Activated CD4-positive, alpha-beta T cell treated with anti-CD3 and anti-CD28 coated beads, Interleukin-2, amount 50 U/mL, for 4 hours (primary cell): ENCODE measurements around the gene THOP1.
"Not testable (repeated sequence)": the region's sequence is repeated elsewhere in the genome, so short reads cannot be mapped to it uniquely, and the experiment has no call there.

Experiments
- DNase-seq, 2 experiments: peaks; one replicate each; pipeline ENCODE4 v3.0.0-alpha.2; 2020

Gene THOP1

DNA sequence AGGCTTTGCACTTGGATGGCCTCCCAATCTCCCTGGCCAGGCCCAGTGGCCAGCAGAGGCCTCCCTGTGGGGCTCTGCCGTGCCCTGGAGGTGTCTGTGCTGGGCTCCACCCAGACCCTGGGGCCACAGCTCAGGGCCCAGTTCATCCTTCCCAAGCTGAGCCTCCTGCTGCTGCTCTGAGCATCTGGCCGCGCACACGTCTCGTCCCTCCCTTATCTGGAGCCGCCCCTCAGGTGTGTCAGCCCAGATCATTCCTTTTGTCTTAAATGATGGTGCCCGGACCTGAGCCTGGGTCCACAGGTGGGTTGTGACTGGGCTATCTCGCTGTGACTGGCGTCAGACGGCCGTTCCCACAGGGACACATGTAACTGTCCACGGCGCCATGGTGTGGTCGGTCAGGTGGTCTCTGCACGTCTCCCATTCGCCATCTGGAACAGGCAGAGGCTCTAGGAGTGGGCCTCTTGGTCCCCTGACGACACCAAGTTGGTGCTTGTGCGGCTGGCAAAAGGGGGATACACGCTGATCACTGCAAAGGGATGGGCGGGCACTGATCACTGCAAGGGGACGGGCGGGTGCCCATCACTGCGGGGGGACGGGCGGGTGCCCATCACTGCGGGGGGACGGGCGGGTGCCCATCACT is 20.1 kb downstream of the THOP1 start:
- DNase-seq: no peak

DNA sequence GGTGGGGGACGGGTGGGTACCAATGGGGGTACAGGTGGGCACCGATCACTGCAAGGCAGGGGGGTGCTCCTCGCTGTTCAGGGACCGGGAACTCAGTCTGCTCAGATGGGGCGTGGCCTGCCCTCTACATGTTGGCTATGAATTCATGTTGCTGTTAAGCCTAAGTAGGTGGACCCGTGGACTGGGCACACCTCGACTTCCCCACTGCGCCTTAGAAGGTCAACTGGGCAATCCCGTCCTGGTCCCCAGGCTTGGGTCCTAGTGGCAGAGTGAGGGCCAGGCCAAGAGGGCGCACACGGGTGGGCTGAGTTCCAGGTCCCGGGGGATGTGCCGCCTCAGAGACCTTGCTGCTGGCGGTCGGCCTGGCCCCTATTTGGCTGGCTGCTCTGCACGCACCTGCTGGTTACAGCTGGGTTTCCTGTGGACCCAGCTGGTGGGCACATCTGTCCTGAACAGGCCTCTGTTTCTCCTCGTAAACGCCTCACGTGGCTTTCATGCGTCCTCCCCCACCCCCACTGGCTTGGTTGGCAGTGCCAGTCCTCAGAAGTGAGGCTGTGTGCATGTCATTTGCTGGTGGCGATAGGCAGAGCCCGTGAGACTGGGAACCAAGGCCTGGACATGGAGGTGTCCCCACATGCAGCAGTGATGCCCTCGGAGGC is 20.8 kb downstream of the THOP1 start:
- DNase-seq: no peak

DNA sequence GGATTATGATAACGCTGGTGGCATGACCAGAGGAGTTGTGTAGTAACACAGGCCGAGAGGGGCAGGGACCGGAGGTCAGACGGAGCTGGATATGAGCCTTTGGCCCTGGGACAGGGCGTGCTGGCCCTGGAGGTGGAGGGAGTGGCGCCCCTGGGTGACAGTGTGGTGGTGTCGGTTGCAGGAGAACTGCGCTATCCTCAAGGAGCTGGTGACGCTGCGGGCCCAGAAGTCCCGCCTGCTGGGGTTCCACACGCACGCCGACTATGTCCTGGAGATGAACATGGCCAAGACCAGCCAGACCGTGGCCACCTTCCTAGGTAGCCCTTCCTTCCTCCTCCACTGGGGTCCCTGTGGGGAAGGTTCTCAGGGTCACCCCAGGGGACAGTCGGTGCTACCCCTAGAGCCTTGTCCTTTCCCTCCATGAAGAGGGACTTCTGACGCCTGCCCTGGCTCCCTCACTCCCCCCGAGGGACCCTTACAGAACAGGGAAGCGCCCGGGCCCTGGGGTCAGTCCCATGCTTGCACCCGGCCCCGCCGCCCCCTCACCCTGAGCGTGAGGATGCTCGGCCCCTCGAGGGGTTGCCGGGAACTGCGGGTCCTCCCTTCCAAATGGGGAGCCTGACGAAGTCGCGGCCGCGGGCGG is 21.6 kb downstream of the THOP1 start:
- DNase-seq: no peak

DNA sequence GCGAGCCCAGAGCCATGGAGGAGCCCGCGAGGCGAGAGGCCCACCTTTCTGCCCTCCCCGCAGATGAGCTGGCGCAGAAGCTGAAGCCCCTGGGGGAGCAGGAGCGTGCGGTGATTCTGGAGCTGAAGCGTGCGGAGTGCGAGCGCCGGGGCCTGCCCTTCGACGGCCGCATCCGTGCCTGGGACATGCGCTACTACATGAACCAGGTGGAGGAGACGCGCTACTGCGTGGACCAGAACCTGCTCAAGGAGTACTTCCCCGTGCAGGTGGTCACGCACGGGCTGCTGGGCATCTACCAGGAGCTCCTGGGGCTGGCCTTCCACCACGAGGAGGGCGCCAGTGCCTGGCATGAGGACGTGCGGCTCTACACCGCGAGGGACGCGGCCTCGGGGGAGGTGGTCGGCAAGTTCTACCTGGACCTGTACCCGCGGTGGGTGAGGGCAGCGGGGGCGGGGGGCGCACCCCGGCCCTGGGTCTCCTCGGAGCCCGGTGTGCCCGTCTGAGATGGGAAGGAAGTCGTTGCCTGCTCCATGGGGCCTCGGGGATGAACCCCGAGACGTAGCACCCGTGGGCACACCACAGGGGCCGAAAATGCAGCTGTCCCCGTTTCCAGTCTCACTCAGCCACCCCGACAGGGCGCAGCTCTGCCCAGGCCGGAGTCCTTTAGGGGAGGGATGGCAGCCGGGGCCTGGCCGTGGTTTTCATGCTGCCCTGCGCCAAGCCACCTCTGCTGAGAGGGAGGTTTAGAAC is 22.3 kb downstream of the THOP1 start:
- no peak for DNase-seq

DNA sequence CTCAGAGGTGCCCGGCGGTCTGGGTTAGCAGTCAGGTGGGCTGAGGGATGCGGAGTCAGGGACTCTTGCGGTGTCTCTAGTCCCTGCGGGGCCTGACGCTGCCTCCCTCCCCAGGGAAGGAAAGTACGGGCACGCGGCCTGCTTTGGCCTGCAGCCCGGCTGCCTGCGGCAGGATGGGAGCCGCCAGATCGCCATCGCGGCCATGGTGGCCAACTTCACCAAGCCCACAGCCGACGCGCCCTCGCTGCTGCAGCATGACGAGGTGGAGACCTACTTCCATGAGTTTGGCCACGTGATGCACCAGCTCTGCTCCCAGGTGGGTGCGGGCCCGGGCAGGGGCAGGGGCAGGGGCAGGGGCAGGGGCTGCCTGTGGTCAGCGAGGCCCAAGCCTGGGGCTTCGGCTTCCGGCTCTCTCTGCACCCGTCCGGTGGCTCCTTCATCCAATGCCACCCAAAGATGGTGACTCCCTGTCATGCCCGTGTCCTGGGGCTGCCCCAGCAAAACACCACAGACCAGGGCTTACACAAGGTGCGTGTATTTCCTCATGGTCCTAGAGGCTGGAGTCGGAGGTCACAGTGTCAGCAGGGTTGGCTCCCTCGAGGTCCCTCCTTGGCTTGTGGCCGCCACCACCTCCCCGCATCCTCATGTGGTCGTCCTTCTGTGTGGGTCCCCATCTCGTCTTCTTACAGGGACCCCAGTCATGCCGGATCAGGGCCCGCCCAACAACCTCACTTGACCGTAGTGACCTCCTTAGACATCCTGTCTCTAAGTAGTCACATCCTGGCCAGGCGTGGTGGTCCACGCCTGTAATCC is 23.0 kb downstream of the THOP1 start:
- no peak for DNase-seq

DNA sequence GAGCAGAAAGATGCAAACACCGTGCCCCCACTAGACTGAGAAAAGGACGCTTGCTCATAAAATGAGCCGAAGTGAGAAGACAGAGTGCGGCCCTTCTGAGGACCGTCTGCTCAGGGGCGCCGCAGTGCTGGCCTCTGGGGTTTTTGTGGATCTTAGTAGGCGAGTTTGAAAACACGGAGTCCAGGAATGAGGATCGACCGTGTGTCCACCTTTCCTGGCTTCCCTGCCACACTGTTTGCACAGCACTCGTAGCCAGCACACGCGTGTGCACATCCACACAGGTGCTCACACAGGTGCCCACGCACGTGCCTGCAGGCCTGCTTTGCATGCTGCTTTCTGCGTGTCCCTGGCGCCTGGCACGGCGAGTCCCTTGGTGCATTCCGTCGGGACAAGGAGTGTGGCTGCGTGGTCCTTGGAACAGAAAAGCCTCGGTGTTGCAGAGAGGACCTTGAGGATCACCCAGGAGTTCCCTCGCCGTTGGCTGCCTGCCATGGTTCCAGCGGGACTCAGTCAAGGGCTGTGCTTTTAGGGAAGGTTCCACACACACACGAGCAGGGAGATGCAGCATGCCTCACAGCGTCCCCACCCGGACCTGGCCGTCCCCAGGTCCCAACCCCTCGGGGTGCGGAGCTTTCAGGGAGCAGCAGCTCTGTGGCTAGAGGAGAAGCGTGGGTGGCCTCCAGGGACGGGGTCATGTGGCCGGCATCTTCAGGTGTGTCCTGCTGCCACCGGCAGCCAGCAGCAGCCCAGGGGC is 24.3 kb downstream of the THOP1 start:
- DNase-seq: no peak

DNA sequence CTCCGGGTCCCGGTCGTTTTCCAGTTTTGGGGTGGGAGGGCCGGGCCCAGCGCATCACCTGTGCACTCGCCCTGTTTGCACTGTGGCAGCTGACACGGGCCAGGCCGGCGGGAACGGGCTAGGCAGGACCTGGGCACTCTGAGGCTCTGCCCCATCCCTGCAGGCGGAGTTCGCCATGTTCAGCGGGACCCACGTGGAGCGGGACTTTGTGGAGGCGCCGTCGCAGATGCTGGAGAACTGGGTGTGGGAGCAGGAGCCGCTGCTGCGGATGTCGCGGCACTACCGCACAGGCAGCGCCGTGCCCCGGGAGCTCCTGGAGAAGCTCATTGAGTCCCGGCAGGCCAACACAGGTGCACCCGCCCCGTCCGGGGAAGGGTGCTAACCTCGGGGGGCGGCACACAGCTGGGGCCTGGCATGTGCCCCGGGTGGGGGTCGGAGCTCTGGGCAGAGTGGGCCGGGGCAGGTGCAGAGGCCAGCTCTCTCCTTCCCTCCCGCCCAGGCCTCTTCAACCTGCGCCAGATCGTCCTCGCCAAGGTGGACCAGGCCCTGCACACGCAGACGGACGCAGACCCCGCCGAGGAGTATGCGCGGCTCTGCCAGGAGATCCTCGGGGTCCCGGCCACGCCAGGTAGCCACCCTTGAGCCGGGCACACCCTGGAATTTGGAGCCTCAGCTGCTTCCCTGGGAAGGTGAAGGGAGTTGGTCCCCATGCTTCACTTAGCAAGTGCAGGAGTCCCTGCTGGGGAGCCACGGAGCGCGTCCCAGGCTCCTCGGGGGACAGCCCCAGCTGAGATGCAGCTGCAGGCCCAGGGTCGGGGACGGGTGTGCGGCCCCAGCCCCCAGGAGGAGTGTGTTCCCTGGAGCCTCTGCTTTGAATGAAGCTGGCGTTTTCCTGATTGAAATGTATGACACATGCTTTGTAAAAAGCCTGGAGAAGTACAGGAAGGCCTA is 25.1 kb downstream of the THOP1 start:
- no peak for DNase-seq

DNA sequence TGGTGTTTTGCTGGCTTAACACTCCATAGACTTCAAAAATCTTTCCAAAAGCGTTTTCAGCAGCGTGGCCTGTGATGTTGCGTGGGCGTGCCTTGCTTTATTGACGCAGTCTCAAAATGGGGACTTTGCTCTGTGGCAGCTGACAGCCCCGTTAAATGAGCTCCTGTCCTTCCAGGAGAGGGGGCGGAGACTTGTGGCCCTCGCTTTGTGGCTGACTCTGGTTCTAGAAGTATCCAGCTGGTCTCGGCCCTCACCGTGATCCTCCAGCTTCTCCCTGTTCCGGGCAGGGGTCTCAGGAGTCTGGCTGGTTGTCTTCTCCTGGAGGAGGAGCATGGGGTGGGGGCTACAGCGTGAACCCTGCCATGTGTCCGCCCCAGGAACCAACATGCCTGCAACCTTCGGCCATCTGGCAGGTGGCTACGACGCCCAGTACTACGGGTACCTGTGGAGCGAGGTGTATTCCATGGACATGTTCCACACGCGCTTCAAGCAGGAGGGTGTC is 26.0 kb downstream of the THOP1 start:
- DNase-seq: no peak

DNA sequence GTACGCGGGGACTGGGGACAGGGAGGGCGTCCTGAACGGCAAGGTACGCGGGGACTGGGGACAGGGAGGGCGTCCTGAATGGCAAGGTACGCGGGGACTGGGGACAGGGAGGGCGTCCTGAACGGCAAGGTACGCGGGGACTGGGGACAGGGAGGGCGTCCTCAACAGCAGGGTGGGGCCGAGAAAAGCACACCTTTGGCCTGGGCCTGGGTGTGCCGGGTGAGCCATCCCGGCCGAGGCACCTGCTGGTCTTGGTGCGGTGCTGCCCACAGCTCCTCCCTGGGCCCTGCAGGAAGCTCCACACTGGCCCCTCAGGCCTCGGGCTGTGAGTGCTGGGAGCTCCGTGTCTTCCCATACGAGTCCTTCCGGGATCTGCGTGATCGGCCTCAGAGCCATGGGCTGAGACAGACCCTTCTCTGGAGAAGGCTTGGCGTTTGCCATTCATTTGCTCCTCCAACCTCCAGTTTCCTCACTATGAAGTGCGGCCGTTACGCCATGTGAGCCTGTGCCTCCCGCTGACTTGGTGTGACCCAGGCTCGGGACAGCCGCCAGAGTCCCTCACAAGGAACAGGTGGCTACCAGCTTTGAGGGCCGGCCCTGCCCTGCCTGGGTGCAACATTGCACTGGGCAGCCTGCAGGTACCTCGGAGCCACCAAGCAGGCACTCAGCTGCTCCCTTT is 26.6 kb downstream of the THOP1 start:
- DNase-seq: no peak

DNA sequence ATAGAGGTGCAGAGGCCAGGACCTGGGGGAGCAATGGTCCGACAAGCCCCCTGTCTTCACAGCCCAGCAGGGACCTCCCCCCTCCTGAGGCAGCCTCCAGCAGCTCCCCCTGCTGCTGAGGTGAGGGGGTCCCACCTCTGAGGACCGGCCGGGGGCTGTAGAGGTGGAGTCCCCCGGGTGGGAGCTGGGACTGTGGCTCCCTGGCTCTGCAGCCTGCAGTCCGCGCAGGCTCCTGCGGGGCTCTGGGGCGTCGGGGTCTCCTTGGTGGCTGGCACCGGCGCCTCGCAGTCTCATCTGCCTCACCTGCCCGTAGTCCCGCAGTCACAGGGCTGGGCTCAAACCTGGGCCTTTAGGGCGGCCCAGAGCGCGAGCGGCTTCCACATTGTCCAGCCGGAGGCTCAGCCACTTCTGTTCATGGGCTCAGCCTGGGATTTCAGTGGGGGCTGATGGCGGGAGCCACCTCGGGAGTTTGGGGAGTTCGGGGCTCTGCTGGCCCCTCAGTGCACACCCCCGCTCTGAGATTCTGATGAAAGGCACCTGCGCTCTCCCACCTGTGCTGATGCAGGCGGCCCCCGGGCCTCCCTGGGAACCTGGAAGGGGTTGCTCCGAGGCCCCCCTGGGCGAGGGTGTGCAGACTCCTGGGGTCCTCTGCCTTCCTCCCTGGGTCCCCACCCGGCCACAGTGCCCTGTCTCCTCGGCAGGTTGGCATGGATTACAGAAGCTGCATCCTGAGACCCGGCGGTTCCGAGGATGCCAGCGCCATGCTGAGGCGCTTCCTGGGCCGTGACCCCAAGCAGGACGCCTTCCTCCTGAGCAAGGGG is 27.3 kb downstream of the THOP1 start:
- DNase-seq: no peak

DNA sequence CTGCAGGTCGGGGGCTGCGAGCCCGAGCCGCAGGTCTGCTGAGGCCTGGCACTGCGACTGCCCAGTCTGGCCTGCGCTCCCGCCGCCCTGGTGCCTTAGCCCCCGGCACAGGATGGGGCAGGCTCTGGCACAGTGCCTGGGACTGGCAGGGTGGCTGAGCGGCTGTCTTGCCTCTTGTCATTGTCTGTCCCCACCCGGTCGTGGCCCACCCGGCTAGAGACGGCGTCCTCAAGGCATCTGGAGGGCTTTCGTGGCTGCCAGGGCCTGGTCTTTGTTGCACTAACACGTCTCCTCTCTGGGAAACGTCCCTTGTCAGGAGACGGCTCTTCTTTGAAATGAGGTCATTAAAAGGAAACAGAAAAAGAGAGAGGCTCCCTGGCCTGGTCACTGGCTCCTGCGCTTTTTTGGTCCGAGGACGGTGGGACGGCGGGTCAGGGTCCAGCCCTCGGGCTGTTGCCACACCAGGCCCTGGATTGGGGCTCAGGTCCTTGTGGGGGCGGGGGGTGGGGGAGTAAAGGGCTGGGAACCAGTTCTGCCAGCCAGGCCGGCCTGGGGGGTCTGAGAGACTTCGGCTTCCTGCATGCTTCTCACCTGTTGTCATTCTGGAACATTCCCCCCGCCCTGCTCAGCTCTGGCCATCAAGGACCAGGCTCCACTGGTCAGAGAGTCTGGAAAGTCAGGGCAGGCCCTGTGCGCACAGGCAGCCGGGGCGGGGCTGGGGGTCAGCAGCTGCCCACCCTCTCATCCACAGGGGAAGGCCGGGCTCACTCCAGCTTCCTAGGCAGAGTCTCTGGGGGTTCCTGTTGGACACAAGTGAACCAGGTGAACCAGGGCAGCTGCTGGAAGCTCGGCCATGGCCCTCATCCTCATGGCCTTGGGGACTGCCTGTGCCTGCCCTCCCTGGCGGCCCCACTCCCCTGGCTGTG is 28.2 kb downstream of the THOP1 start:
- no peak for DNase-seq

DNA sequence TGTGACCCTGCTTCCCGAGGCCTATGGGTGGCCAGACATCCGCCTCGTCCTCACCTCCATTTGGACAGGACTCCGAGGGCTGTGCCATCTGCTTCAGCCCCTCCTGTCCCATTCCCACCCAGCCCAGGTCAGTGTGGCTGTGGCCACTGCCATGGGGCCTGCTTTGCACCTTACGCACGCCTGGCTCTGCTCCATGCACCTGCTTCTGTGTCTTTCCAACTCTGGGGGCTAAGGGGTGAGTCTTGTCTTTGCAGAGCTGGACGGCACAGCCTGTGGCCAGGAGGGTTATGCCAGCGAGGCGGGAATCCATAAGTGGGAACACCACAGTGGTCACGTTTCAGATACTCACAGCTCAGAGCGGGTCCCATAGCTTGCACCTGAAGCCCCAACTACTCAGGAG is 29.1 kb downstream of the THOP1 start:
- no peak for DNase-seq

DNA sequence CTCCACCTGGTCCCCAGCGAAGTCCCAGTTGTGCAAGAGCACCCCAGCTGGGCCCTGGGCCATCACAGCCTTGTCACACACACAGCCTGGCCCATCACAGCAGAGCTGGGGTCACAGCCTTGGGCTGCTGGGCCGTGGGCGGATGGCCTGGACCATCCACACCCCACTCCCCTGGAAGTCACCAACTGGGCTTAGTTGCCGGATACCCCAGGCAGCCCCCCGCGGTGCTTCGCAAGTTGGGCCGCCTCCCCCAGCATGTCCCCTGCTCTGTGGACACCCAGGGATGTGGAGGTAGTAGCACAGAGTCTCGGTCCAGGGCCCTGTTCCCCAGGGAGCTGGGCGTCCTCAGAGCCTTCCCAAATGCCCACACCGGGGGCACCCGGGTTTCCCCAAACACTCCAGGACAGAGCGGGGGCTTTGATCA is 29.9 kb downstream of the THOP1 start:
- DNase-seq: no peak

DNA sequence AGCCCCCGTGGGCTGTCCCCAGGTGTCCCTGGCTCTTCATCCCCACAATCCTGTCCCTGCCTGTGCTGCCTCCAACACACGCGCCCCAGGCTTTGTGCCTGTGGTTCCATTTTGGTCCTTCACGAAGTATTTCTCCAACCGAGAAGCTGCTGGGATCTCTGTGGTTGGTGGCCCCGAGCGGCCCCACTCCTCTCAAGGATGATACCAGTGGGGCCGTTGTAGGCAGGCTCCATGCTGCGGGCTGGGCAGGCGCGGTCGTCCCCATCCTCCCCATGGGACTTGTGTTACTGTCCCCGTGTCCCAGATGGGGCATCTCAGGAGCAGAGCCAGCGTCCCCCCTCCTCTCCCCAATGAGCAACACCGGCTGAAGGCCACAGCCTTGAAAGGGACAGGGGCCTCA is 30.6 kb downstream of the THOP1 start:
- no peak for DNase-seq

DNA sequence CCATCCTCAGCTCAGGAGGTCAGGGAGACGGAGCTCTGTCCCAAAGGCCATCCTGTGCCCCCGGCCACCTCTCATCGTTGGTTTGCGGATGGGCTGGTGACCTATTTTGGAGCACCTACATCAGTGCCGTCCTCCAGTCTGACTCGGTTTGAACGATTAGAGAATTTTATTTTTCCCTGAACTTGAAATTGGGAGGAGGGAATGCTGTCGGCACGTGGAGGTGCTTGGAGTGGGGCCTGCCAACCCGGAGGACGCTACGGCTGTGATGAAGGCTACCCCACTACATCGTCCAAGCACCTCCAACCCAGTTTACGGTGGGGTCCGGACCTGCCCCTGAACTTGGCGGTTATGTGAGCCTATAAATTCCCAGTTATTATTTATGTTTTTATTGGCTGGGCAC is 31.3 kb downstream of the THOP1 start:
- DNase-seq: no peak

DNA sequence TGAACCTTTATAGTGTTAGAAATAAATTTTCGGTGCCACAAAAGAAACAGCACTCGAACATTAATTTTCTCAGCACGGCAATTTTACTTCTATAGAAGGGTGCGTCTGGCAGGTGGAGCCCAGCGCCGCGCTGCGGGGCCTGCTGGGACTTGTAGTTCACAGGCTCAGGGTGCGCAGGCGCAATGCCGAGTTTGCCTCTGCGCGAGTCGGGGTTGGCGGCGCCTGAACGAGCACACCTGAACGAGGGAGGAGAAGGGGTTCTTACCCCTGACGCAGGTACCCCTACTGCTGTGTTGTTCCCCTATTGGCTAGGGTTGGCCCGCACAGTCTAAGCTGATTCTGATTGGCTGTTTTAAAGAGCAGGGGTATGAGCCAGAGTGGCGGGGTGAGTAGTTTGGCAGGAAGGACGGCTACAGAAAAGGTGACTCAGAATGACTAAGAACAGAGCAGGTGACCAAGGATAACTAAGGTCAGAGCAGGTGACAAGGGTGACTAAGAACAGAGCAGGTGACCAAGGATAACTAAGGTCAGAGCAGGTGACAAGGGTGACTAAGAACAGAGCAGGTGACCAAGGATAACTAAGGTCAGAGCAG is 32.0 kb downstream of the THOP1 start:
- DNase-seq: not testable (repeated sequence)

DNA sequence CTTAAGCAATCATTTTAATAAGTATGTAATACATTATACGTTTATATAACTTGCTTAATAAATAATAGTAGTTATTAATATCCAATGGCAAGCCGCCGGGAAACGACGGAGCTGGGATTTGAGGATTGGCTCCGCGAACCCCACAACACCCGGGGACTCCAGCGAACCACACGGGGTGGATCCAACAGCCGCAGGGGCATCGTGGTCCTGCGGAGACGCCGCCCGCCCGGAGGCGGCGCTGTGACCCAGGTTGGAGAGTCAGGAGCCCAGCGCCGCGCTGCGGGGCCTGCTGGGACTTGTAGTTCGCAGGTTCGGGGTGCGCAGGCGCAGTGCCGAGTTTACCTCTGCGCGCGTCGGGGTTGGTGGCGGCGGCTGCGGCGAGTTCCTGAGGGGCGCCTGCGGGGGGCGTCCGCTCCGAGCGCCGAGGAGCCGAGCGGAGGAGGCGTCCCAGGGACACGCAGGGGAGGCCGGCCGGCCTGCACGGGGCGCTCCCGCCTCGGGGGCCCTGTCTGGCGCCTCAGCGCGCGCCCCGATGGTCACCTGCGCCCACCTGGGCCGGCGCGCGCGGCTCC is 34.3 kb downstream of the THOP1 start, which contains the start of gene ZNF554:
ZNF554 (plus strand) TSS at position 329 of the 572 bp plus-strand sequence; CDS start at position 533, 204 bp downstream.
- peak; percentile 97 for DNase-seq
